ENCODE results near the gene FAM162B.
"Not testable (repeated sequence)": the region's sequence is repeated elsewhere in the genome, so short reads cannot be mapped to it uniquely, and the experiment has no call there.

Gene FAM162B

GRCh38 chr6:116726947-116727346 lies 38.6 kb downstream of the FAM162B start:
- Histone ChIP-seq H3K27me3 (no peaks in the 10 kb centered on the region), H3K4me3 (no peak overlapping the region), H3K4me1 (no peaks in the 10 kb centered on the region), H3K36me3 (peaks cover 57 to 82% (median 74%) of the 10 kb centered on the region in 3 donors), H3K27ac (no peak overlapping the region), H3K9me3 (no peaks in the 10 kb centered on the region)
- intact Hi-C loops (cut with DNase I; ENCODE audit: low total_unique reads): no loop called here
- TF ChIP-seq CTCF (IDR thresholded peaks at IDR 0.05): no peak
- no peak for DNase-seq

GRCh38 chr6:116714761-116715160 lies 50.8 kb downstream of the FAM162B start:
- intact Hi-C loops (cut with DNase I; ENCODE audit: low total_unique reads): no loop called here
- Histone ChIP-seq H3K9me3 (no peaks in the 10 kb centered on the region), H3K27me3 (no peaks in the 10 kb centered on the region), H3K27ac (no peak overlapping the region), H3K4me1 (no peaks in the 10 kb centered on the region), H3K36me3 (peaks cover 64 to 68% (median 66%) of the 10 kb centered on the region in 3 donors), H3K4me3 (no peak overlapping the region)
- DNase-seq: no peak
- no peak for TF ChIP-seq CTCF (IDR thresholded peaks at IDR 0.05)

- Histone ChIP-seq H3K4me1 (no peaks in the 10 kb centered on the region), H3K27me3 (no peaks in the 10 kb centered on the region), H3K4me3 (no peak overlapping the region), H3K27ac (no peak overlapping the region), H3K36me3 (peaks cover 61 to 65% (median 64%) of the 10 kb centered on the region in 3 donors), H3K9me3 (no peaks in the 10 kb centered on the region)
- no peak for DNase-seq
- intact Hi-C loops (cut with DNase I; ENCODE audit: low total_unique reads): no loop called here
- no peak for TF ChIP-seq CTCF (IDR thresholded peaks at IDR 0.05)
Observed at GRCh38 chr6:116714296-116714695, 51.2 kb downstream of the FAM162B start.

DNA sequence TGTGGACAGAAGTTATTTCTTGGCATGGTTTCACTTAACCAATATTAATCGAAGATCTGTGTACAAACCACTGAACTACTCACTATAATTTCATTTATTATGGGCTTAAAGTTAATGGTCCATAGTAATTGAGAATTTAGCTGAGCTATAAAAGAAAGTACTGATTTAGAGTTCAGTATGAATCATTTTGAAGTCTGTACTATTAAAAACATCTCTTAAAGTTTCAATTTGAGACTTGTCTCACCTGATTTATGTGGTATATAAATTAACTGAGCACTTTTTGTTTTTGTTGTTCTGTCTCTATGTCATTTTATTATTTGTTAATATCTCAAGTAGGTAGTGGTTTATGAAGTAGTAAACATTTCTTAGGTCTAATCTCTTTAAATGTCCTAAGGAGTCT lies 59.6 kb downstream of the FAM162B start:
- DNase-seq: no peak
- H3K4me1 ChIP-seq: peaks cover 0 to 4% (median 0%) of the 10 kb centered on the region in 4 donors
- H3K27ac ChIP-seq: no peak overlapping the region
- no peak for TF ChIP-seq CTCF (IDR thresholded peaks at IDR 0.05)
- intact Hi-C loops (cut with DNase I; ENCODE audit: low total_unique reads): no loop called here
- no peaks in the 10 kb centered on the region for H3K27me3 ChIP-seq
- H3K9me3 ChIP-seq: no peaks in the 10 kb centered on the region
- H3K4me3 ChIP-seq: no peak overlapping the region
- peaks cover 28 to 48% (median 33%) of the 10 kb centered on the region in 3 donors for H3K36me3 ChIP-seq

DNA sequence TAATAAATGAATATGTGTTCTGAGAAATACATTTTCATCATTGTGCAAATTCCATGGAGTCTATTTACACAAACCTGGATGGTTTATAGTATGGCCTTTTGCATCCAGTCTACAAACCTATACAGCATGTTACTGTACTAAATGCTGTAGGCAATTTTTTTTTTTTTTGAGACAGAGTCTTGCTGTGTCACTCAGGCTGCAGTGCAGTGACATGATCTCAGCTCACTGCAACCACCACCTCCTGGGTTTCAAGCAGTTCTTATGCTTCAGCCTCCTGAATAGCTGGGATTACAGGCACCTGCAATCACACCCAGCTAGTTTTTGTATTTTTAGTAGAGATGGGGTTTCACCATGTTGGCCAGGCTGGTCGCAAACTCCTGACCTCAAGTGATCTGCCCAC lies 61.6 kb downstream of the FAM162B start:
- intact Hi-C loops (cut with DNase I; ENCODE audit: low total_unique reads): not testable (repeated sequence)

More for the DNA sequence above, 61.6 kb downstream of the FAM162B start:
- not testable (repeated sequence) for H3K27me3 ChIP-seq, H3K27ac ChIP-seq, H3K4me3 ChIP-seq, H3K4me1 ChIP-seq, H3K9me3 ChIP-seq, DNase-seq
- H3K36me3 ChIP-seq: peaks cover 21 to 63% (median 40%) of the 10 kb centered on the region in 3 donors

Measured in tibial artery (tissue), 4 donors.